ENCODE results near the gene NET1.
"Not testable (repeated sequence)": the region's sequence is repeated elsewhere in the genome, so short reads cannot be mapped to it uniquely, and the experiment has no call there.

NET1 gene

DNA sequence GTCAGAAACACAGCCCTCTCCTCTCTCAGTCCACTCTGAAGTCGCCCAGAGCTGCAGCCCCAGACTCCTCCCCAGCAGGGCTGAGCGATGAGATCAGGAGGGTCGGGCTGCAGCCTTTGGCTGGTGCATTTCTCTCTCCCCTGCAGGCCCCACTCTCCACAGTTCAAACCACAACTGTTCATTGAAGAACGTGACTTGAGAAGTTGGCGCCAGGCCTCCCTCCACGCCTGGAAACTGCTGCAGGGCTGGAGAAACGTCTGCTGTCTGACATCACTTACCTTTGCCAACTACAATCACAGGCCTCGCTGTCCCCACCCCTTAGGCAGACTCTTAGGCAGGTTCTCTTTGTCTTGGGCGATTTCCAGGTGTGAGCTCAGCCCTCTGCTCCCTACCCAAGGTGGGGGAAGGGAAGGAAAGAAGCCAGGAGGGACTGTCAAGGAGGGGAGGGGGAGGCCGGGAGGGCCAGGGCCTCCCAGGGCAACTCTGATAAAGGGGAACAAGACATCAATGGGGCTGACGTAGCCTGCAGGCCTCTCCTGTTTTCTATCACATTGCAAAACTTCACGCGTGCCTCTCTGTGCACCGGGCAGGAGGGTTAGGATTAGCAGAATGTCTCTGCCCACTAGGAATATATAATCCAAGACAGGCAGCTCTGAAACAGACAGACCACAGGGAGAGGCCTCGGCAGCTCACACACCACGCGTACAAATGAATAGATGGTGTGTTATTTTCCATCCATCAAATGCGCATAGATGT is 54.3 kb downstream of the NET1 start:
- DNase-seq = no peak

DNA sequence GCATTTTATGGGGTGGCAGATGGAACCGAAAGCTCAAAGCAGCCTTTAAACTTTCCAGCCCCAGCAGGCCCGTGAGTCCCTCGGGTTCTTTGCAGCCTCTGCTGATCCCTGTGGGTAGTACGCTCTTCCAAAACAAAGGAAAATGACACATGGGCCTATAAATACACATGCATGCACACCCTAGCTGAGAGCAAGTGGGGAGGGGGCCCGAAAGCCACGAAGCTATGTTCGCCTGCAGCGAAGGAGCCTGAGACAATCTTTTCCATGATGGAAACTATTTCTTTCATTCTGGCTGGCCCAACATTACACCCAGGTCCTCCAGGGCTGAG is 54.8 kb downstream of the NET1 start:
- DNase-seq = no peak

DNA sequence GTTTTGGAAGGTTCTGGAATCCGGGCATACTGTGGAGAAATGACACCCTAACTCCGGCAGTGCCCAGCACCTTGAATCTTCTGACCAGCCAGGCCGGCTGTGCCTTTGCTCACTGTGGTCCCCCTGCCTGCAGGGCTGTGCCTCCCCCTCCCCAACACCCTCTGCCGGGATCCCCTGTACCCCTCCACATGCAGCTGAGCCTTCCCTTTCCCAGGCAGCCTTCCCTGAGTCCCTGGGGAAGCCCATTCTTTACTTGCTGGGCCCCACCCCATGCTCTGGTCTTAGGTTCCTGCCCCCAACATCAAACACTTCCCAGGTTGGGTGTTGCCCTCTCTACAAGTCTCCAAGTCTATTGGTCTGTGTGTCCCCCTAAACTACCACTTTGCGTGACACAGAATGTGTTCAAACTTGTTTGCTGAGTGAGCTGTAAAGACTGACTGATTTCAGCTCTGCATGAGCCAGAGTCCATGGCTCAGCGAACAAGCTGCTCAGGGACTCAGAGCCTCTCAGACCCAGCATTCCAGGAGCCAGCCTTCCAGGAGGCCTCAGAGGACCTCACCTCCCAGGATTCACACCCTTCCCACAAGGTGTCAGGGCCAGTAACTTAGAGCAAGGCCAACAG is 55.4 kb downstream of the NET1 start:
- no peak for DNase-seq

DNA sequence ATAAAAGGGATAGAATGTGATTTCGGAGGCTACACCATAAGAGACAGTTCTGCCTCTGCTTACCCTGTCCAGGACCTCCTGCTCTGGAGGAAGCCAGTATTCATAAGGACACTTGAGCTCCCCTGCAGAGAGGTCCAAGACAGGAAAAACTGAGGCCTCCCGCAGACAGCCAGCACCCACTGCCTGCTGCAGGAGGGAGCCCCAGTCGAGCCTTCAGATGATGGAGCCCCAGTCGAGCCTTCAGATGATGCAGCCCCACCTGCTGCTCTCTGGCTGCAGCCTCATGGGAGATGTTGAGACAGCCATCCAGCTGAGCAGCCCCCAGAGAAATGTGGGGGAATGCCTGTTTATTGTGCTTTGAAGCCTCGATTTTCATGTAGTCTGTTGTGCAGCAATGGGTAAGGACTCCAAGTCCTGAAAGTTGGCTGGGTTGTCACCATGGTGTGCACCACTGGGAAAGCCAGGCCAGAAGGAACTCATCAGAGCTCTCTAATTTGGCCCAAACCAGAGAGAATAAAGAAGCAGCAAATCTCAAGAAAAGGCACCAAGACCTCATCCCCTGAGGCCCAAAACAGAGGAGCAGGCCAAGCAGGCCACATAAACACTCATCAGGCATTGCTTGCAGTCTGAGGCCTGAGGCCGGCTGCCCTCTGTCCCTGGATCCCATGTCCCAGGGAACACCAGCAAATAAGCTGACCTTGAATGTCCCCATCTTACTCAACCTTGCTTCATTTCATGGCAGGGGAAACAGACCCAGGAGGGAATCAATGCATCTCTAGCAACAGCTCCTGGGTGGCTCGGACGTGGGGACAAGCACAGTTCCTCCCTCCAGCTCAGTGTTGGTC is 56.1 kb downstream of the NET1 start:
- no peak for DNase-seq

DNA sequence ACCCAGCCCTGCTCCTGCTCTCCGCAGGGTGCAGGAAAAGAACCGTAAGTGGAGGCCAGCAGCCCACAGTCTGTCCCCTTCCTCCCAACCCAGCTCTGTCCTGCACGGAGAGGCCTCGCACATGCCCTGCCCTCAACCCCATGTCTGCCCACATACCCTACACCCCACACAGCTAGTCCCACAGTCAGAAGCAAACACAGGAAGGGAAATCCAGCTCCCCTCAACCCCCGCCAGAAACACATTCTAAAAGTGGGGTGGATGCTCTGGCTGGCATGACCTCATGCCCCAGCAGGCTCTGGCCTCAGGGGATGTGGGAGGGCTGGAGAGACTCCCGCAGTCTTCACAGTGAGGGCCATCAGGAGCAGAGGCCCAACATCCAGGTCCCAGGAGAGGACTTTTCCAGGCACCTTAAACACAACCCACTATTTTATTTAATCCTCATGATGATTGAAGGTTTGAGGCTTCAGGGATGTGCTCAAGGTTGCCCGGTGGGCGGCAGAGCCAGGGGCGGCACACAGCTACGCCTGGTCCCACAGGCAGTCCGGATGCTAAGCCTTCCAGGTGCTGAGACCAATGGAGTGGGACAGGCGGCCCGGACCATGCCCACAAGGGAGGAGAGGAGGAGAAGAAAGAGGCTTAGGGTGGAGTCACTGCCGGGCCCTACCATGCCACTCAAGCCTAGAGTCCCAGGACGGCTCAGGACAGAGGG is 57.1 kb downstream of the NET1 start:
- no peak for DNase-seq

DNA sequence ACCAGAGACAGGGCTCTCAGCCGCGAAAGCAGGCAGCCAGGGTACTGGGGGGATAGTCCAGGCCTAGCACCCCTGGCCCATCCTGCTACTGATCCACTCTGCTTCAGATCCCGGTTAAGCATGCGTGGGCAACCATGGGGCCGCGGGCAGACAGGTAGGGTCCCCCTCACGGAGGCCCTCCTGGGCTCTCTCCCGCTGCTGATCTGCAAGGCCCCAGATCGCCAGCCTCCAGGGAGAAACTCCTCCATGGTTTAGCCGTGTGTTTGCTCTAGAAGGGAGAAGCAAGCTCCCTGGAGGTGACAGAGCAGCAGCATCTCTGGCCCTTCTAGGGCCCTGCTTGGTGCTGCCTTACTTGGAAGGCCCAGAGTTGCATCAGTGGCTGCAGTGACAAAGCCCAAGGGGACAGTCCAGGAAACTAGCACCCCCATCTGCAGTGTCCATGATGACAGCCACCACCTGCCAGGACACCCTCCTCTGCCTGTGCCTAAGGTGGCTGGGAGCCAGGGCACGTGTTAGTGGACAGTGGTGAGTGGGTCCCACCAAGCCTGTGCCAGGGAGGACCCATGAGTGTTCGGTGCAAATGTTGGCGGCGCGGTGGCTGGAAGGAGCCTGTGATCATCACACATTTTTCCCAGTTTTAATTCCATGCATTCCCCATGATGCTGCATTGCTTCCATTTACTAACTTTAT is 57.9 kb downstream of the NET1 start:
- DNase-seq = no peak

DNA sequence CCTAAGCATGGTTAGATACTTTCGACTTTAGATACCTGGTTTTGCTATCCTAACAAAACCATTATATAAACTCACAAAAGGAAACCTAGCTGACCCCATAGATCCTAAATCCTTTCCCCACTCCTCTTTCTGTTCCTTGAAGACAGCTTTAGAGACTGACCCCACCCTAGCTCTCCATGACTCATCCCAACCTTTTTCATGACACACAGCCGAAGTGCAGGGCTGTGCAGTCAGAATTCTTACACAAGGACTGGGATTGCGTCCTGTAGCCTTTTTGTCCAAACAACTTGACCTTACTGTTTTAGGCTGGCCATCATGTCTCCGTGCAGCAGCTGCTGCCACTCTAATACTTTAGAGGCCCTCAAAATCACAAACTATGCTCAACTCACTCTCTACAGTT is 62.3 kb downstream of the NET1 start:
- not testable (repeated sequence) for DNase-seq

DNA sequence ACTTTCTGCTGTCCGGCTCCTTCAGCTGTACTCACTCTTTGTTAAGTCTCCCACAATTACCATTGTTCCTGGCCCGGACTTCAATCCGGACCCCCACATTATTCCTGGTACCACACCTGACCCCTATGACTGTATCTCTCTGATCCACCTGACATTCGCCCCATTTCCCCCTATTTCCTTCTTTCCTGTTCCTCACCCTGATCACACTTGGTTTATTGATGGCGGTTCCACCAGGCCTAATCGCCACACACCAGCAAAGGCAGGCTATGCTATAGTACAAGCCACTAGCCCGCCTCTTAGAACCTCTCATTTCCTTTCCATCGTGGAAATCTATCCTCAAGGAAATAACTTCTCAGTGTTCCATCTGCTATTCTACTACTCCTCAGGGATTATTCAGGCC is 62.7 kb downstream of the NET1 start:
- DNase-seq = not testable (repeated sequence)

DNA sequence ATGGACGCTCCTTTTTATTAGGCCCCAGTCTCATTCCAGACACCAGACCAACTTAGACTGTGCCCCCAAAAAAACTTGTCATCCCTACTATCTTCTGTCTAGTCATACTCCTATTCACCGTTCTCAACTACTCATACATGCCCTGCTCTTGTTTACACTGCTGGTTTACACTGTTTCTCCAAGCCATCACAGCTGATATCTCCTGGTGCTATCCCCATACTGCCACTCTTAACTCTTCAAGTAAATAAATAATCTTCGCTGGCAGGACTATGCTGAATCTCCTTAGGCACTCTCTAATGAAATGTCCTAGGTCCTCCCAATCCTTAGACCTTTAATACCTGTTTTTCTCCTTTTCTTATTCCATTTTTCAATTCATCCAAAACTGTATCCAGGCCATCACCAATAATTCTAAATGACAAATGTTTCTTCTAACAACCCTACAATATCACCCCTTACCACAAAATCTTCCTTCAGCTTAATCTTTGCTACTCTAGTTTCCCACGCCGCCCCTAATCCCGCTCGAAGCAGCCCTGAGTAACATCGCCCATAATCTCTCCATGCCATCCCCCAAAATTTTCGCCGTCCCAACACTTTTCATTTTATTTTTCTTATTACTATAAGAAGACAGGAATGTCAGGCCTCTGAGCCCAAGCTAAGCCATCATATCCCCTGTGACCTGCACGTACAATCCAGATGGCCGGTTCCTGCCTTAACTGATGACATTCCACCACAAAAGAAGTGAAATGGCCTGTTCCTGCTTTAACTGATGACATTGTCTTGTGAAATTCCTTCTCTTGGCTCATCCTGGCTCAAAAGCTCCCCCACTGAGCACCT is 63.8 kb downstream of the NET1 start:
- not testable (repeated sequence) for DNase-seq

DNA sequence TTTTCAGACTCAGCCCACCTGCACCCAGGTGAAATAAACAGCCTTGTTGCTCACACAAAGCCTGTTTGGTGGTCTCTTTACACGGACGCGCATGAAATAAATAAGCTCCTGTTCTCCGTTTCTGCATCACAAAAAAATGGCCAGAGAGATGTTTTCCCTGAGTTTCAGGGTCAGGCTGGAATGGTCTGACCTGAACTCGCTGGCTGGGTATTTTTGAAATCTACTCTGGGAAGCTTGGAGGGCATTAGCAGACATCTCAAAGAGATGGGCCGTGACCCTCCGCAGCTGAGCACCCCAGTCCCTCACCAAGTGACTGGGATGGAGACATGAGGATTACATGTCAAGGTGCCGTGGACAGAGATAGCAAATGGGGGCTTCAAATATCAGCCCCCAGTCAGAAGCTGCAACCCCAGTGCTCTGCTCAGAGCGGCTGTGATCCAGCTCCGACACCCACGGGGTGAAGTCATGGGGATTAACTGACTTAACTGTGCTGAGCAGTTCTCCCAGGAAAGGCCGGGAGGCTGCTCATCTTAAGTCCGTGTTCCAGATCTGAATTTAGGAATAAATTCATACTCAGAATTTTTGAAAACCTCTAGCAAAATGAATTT is 64.7 kb downstream of the NET1 start:
- DNase-seq = no peak

DNA sequence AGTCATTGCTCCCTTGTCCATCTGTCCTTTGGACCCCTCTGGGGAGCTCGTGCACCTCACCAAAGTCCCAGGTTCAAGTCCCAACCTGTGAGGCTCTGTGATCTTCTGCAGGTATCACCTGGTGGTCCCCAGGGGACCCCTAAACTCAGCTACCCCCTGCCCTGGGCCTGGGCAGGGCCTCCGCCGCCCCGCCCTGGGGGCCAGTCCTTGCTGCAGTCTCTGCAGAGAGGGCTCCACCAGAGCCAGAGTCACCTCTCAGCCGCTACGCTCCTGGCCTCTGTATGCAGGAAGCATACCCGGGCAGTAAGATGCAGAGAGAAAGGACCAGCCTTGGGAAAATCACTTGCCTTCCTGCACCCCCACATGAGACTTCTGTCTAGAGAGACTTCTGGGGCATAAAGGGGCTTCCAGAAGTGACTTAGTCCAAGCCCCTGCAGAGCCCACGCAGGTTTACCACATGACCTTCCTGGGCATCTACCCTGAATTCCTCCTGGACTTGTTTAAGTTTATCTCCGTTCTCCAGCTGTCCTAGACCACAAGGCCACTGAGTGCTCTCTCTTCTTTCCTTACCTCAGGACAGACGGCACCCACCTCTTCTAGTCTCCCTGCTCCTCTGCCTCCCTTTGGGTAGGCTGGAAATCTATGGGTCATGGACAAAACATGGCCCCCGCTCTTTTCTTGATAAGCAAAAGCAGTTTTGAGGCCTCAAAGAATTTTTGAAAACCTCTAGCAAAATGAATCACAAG is 65.8 kb downstream of the NET1 start:
- DNase-seq = no peak

DNA sequence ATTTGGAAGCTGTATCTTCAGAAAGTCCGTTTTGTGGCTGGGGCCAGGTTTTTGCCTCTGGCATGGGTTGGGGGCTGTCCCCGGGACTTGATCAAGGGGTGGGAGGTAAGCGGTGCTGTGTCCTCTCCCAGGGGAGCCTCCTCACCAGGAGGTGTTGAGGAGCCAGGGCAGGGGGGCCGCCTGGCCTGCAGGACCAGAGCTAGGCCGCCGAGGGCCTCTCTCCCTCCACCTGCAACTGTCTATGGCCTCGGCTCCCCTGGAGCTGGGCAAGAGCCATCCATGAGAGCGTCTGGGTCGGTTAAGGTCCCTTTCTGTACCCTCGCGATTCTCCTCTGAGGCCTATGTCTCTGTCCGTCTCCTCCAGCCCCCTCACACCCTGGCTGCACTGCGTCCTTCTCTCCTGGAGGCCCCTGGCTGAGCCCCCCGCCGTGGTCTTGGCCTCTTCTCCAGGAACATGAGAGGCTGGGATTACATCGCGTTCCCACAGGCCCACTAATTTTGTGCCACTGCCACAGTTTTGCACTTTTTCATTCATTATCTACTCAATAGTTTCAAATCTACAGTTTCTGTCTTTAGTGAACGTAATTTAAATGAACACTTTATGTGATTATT is 66.4 kb downstream of the NET1 start:
- DNase-seq = no peak

DNA sequence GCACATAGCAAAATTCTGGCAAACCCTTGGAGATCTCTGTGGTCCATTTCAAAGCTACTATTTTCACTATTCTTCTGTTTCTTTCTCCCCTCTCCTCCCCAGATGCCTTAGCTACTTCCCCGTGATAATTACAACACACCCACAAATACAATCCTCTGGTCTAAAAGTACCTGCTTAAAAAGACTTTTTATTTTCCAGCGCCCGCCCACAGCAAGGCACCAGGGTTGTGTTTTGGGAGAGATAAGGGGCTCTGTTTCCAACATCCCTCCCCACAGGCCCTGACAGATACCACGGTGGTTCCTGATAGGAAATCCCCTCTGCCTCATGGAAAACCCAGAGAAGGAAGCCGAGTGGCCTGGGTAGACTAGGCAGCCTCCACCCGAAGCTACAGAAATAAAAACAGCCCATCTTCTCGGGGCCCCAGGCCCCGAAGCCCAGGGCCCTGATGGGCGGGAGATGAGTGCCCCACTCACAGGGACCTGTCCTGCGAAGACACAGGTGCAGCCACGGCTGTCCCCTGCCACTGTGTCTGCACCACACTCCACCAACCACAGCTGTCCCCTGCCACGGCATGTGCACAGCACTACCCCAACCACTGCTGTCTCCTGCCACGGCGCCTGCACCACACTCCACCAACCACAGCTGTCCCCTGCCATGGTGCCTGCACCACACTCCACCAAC is 67.3 kb downstream of the NET1 start:
- DNase-seq = no peak

DNA sequence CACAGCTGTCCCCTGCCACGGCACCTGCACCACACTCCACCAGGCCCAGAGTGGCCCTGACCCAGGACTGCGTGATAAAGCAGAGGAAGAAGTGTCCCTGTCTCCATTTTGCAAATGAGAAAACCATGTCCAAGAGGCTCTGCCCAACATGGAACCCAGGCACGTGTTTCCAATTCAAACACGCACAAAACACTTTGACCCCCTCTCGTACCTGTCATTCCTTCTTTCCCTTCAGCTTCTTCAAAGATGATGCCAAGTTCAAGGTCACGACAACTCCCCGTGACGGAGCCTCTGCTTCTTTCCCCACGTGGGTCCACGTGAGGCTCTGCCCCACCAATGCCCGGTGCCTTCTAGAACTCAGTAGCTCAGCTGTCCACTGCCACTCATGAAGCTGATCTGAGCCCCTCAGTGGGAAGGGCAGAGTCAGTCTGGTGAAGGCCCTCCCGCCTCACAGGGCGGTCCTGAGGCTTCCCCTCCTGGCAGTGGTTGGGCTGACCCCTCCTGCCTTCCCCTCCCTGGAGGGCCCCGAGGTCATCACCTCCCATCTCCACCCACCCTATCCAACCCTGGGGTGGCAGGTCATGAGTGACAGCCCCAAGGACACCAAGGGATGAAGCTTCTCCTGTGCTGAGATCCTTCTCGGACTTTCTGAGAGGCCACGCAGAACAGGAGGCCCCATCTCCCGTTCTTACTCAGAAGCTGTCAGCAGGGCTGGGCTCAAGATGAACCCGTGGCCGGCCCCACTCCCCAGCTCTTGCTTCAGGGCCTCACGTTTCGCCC is 68.0 kb downstream of the NET1 start:
- no peak for DNase-seq

DNA sequence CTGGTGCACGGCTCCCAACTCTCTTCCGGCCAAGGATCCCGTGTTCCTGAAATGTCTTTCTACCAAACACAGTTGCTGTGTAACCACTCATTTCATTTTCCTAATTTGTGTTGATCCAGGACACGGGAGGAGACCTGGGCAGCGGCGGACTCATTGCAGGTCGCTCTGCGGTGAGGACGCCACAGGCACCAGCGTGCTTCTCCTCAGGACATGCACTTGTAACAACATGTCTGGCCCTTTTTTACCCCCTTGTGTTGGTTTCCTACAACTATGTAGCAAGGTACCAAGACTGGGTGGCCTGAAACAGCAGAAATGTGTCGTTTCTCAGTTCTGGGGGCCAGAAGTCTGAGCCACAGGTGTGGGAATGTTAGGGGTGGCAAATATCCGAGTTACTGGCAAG is 68.8 kb downstream of the NET1 start:
- DNase-seq = no peak

DNA sequence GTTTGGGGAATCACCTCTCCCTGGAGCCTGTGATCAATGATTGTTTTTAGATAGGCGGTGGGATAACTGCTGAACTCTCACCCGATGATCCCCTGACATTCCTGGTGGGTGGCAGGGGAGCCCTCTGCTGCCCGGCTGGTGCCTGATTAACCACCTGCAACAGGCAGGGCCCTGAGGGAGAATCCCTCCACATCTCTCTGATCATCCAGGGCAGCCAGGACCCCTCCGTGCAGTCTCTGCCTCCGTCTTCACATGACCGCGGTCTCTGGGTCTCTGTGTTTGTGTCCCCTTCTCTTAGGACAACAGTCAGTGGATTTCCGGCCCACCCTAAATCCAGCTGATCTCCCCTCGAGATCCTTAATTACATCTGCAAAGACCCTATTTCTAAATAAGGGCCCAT is 69.7 kb downstream of the NET1 start:
- no peak for DNase-seq

DNA sequence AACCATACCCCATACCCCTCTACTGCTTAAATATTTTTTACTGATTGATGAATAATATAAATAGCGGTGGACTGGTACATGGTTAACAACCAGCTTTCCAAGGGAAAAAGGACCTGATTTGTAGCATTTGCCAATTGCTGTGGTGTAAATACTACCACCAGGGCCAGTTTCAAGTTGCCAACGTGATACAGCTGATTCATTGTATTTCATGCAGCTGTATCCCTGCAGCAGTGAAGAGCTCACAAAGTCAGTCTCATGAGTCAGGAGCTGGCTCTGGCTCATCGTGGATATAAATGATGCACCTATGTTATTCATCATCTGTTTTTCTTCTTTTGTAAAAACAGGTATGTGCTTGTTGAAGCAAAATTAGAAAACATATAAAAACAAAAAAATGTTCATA is 71.8 kb downstream of the NET1 start:
- no peak for DNase-seq

DNA sequence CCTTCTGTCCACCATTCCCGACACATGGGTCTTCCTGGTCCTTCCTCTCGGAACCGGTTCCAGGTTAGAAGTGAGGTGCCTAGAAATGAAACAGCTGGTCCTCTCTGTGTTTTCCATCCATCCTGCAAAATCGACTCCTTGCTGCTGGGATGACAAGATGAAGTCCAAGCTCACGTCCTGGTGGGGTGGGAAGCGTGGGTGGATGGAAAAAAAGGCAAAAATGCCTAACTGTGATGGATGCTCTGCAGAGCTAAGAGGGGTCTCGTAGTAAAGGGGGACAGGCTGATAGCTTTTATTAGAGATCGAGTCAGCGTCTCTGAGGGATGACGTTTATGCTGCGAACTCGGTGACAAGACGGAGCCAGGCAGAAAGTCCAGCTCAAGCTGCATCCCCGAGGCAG is 72.9 kb downstream of the NET1 start:
- no peak for DNase-seq

Measured in central memory CD4-positive, alpha-beta T cell (primary cell).